Measurements from ENCODE around the gene GALNT6. TPM values are rescaled to one million over a fixed set of nuclear protein-coding genes. Genes with fewer than 3 reads are reported as not detected.

GALNT6 gene
- total RNA-seq, 3 donors from 2014 or later = 10.7 to 20.6 (median 17.9) TPM

DNA sequence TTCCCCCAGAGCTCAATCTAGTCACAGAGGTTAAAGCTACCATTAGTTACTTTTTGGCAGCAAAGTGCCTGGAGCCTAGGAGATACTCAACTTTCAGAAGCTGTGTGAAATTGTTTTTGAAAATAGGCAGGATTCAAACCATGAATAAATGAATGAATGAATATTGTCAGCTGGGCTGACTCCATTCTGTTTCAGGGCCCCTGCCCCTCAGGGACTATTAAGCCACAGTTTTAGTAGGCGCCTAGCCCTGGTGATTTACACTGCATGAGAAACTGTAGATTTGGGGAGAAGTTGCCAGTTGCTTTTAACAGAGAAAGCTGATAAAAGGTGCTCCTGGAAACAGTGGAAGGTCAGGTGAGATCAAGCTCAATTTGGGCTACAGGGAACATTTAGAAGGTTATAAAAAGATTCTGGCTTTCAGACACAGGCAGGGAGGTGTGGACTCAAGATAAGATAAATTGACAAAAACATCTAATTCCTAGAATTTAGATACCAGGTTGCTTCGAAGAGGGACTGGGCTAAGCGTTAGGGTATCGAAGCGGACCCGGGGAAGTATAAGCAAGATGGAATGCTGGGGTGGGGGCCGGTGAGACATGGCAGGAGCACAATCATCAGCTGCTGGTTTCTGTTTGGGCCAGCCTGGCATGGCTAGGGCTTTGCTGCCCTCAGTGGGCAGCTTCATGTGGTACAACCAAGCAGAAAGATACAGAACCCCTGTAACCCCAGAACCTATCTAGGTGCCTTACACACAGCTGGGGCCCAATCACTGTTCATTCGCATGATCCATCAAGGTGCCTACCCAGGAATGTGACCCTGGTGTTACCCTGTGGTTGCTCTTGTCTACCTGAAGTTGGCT, 29.8 kb downstream of the GALNT6 start:
- H3K36me3 ChIP-seq (ENCODE audit: low read depth) = no peaks in the 10 kb centered on the region

DNA sequence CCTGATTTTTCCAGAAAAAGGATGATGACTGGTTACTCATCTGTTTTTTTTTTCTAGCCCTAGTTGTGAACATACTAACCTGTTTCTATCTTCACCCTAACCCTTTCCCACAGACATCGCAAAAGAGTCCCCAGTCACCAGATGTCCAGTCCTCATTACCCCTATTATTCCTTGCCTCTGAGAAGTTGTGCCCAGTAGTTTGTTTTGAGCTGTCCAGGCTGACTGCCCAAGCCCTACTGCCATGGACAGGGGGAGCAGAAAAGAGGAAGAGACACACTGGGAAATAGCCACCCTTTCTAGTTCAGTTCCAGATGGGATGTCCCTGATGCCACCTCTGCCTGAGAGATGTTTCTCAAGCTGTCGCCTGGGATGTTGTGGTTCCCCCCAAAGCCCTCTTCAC, 30.9 kb downstream of the GALNT6 start:
- TF ChIP-seq, protein P1, sequence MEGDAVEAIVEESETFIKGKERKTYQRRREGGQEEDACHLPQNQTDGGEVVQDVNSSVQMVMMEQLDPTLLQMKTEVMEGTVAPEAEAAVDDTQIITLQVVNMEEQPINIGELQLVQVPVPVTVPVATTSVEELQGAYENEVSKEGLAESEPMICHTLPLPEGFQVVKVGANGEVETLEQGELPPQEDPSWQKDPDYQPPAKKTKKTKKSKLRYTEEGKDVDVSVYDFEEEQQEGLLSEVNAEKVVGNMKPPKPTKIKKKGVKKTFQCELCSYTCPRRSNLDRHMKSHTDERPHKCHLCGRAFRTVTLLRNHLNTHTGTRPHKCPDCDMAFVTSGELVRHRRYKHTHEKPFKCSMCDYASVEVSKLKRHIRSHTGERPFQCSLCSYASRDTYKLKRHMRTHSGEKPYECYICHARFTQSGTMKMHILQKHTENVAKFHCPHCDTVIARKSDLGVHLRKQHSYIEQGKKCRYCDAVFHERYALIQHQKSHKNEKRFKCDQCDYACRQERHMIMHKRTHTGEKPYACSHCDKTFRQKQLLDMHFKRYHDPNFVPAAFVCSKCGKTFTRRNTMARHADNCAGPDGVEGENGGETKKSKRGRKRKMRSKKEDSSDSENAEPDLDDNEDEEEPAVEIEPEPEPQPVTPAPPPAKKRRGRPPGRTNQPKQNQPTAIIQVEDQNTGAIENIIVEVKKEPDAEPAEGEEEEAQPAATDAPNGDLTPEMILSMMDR (IDR thresholded peaks at IDR 0.05) = no peak
- H3K36me3 ChIP-seq (ENCODE audit: low read depth) = no peaks in the 10 kb centered on the region
- intact Hi-C loops (cut with DNase I, micrococcal nuclease) = no loop called here
- H3K9me3 ChIP-seq = no peaks in the 10 kb centered on the region
- H3K4me1 ChIP-seq (ENCODE audit: low read depth) = no peaks in the 10 kb centered on the region
- no peak overlapping the region for H3K4me3 ChIP-seq
- ATAC-seq = no peak
- no peak for DNase-seq

More for the DNA sequence above, 29.8 kb downstream of the GALNT6 start:
- Histone ChIP-seq H3K9me3 (no peaks in the 10 kb centered on the region), H3K4me3 (no peak overlapping the region), H3K4me1 (ENCODE audit: low read depth) (no peaks in the 10 kb centered on the region)
- ATAC-seq = no peak
- TF ChIP-seq, protein P1 (IDR thresholded peaks at IDR 0.05) = no peak
- DNase-seq = no peak
- intact Hi-C loops (cut with DNase I, micrococcal nuclease) = no loop called here

DNA sequence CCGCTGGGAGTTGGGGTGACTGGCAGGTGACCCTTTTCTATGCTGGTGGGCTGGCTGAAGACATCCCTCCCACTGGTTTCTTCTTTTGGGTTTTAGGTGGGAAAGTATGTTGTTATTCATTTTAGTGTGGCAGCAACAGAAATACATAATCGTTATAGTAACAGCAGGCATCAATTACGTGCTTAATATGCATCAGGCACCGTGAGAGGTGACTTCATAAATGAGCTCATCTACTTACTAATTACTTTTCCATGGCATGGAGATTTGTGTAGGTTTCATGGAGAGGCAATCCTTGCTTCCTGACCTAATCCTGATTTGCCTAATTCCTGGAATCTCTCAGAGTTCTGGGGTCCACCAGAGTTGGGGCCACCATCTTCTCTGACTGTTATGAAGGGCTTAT, 31.4 kb downstream of the GALNT6 start:
- Histone ChIP-seq H3K4me1 (ENCODE audit: low read depth) (no peaks in the 10 kb centered on the region), H3K4me3 (no peak overlapping the region), H3K36me3 (ENCODE audit: low read depth) (no peaks in the 10 kb centered on the region), H3K9me3 (no peaks in the 10 kb centered on the region)
- DNase-seq (no peak), ATAC-seq (no peak)
- TF ChIP-seq, protein P1 (IDR thresholded peaks at IDR 0.05) = no peak
- intact Hi-C loops (cut with DNase I, micrococcal nuclease) = no loop called here

DNA sequence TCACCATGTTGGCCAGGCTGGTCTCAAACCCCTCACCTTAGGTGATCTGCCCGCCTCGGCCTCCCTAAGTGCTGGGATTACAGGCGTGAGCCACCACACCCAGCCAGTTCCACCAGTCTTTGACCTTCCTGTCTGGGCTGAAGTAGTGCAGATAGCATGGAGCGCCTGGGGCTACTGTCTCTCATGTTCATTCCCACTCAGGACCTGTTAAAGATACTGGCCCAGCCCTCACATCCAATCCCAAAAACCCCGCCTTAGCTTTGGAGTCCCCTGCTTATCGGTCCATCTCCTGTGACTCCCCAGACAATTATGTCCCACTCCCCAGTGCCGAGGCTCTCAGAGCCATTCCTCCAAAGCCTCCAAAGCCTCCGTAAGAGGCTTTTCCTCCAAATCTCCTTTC, 32.7 kb downstream of the GALNT6 start:
- TF ChIP-seq, protein P1 (IDR thresholded peaks at IDR 0.05) = no peak
- Histone ChIP-seq H3K9me3 (no peaks in the 10 kb centered on the region), H3K36me3 (ENCODE audit: low read depth) (no peaks in the 10 kb centered on the region), H3K4me3 (no peak overlapping the region), H3K4me1 (ENCODE audit: low read depth) (no peaks in the 10 kb centered on the region)
- DNase-seq (no peak), ATAC-seq (no peak)
- intact Hi-C loops (cut with DNase I, micrococcal nuclease) = no loop called here

DNA sequence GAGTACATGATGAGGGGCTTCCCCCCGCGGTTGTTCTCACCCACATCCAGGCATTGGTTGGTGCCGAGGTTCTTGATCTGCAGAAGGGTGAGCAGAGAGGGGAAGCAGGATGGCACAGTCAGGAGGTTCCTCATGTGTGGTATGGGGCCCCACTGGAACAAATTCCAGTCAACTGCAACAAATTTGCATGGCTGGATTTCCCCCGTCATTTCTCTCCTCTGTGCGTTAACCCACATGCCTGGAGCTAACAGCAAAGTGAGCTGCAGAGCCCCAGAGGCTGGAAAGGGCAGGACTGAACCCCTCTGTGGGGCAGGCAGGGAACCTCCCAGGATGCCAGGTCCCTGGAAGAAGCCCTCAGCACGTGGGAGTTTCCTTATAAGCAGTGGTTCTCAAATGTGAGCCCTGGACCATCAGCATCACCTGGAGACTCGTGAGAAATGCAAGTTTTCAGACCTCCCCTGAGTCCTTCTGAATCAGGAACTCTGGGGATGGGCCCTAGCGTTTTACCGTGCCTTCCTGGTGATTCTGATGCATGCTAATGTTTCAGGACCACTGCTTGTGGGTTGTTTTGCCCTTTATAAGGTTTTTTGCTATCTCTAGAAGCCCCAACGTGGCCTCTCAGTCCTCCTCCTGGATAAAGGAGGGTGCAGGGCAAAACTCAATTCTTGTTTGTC, 33.7 kb downstream of the GALNT6 start:
- Histone ChIP-seq H3K4me3 (no peak overlapping the region), H3K4me1 (ENCODE audit: low read depth) (no peaks in the 10 kb centered on the region), H3K36me3 (ENCODE audit: low read depth) (no peaks in the 10 kb centered on the region), H3K9me3 (no peaks in the 10 kb centered on the region)
- TF ChIP-seq, protein P1 (IDR thresholded peaks at IDR 0.05) = no peak
- intact Hi-C loops (cut with DNase I, micrococcal nuclease) = no loop called here
- DNase-seq = no peak
- peak; percentile 10 for ATAC-seq

Data from mucosa of descending colon (tissue), 3 donors.